ENCODE data around the gene CLDN11. TPM values are rescaled to one million over a fixed set of nuclear protein-coding genes. Genes with fewer than 3 reads are reported as not detected.

Gene CLDN11
- total and polyA plus RNA-seq, 2 of the 8 experiments (the other 6 are each of a cell fraction or from before 2014, with no cell fraction given) = 4.8 to 12.5 TPM

DNA sequence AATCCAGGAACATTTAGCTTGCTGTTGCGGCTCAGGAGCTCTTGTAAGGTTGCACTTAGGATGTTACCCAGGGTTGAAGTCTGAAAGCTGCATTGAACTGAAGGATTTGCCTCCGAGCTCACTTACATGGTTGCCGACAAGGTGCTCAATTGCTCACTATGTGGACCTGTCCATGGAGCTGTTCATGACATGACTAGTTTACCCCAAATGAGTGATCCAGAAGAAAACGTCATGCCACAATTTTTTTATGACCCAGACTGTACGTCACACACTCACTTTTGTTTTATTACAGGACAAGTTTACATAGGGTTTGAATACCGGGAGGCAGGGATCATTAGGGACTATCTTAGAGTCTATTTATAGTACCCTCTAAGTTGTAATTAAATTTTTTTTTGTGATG is 21.0 kb upstream of the CLDN11 start:
- H3K56ac ChIP-seq (replicated peaks; ENCODE audit: insufficient read length, low read depth, low read length) = no peak overlapping the region
- H4K5ac ChIP-seq (ENCODE audit: insufficient read length, low read depth, low read length) = no peak overlapping the region
- H3K4ac ChIP-seq (replicated peaks; ENCODE audit: insufficient read length, low read depth, low read length) = no peak overlapping the region
- H3K36me3 ChIP-seq (ENCODE audit: control insufficient read depth in 2 of 4, insufficient read depth in 4 of 4, low read length in 3 of 4) = peaks cover 0 to 8% (median 2%) of the 10 kb centered on the region in 4 experiments; a peak in 2 of 8 replicates
- H3K18ac ChIP-seq (ENCODE audit: extremely low read depth, low read length) = no peak overlapping the region
- H3K23me2 ChIP-seq (ENCODE audit: low read depth, low read length) = no peaks in the 10 kb centered on the region
- FAIRE-seq (no peak), DNase-seq (ENCODE audit: low read depth in 1 of 2, low spot score in 2 of 2) (no peak)
- H2BK15ac ChIP-seq (ENCODE audit: low read length) = no peak overlapping the region
- no peaks in the 10 kb centered on the region for H3K79me1 ChIP-seq (ENCODE audit: low read depth, low read length)
- H2BK12ac ChIP-seq (ENCODE audit: low read depth, low read length) = no peak overlapping the region
- no peak overlapping the region for H3K4me3 ChIP-seq (ENCODE audit: extremely low read depth in 1 of 4, insufficient read depth in 2 of 4, low read depth in 3 of 4, low read length in 4 of 4)
- H3K4me2 ChIP-seq (ENCODE audit: insufficient read depth in 1 of 2, low read depth in 2 of 2, low read length in 2 of 2) = no peak overlapping the region
- no peak overlapping the region for H2AFZ ChIP-seq (ENCODE audit: low read length)
- no peak overlapping the region for H2BK20ac ChIP-seq (ENCODE audit: low read length)
- H4K20me1 ChIP-seq (replicated peaks in 1 of 2; ENCODE audit: control insufficient read depth in 1 of 2, insufficient read depth in 2 of 2, low read length in 2 of 2) = no peaks in the 10 kb centered on the region
- H3K23ac ChIP-seq (ENCODE audit: insufficient read length) = no peak overlapping the region
- H3K27me3 ChIP-seq (replicated peaks in 1 of 4; ENCODE audit: control insufficient read depth in 3 of 4, extremely low read depth in 1 of 4, insufficient read depth in 3 of 4, low read length in 3 of 4) = no peaks in the 10 kb centered on the region
- no peak overlapping the region for H4K8ac ChIP-seq (ENCODE audit: extremely low read depth, insufficient read depth, low read length)
- no peak overlapping the region for H3K27ac ChIP-seq (ENCODE audit: low read depth, low read length)
- no peaks in the 10 kb centered on the region for H3K9me3 ChIP-seq (ENCODE audit: insufficient read depth in 2 of 2, low read depth in 1 of 2, low read length in 1 of 2)
- CTCF ChIA-PET (ENCODE audit: partially characterized antibody) = interaction anchor here (1.4 to 4.8 kb wide), 5 partner anchors 9 to 414 kb away, joined by 3 to 41 read pairs (median 12); no protein-coding TSS in a partner anchor
- no peak overlapping the region for H4K91ac ChIP-seq (replicated peaks; ENCODE audit: insufficient read length, low read length)
- H3K79me2 ChIP-seq (ENCODE audit: control insufficient read depth in 1 of 2, insufficient read depth in 2 of 2, low read length in 2 of 2) = no peaks in the 10 kb centered on the region
- H2AK5ac ChIP-seq (ENCODE audit: low read depth, low read length) = no peak overlapping the region
- H2BK5ac ChIP-seq (ENCODE audit: low read depth, low read length) = no peak overlapping the region
- H3K14ac ChIP-seq (ENCODE audit: insufficient read length) = no peak overlapping the region
- POLR2A ChIA-PET (ENCODE audit: partially characterized antibody) = interaction anchor here (0.6 to 2.4 kb wide), 9 partner anchors 9 to 625 kb away, joined by 3 to 10 read pairs (median 3); partner anchors contain the start of gene SKIL
- 93% methylated on average over 6 of the region's 6 CpGs; no CpG with 5 or more reads in 1 of the 2 experiments for WGBS, 2 experiments (ENCODE audit: extremely low coverage in 1 of 2, insufficient coverage in 1 of 2, insufficient read length in 1 of 2, insufficient replicate concordance in 2 of 2, low coverage in 1 of 2, low lambda C conversion rate in 2 of 2, missing lambda C conversion rate in 1 of 2)
- no peak overlapping the region for H3K9ac ChIP-seq (replicated peaks in 1 of 4; ENCODE audit: extremely low read depth in 1 of 4, low read depth in 3 of 4, low read length in 3 of 4)
- H2BK120ac ChIP-seq (replicated peaks; ENCODE audit: low read depth, low read length) = no peak overlapping the region
- H3K4me1 ChIP-seq (replicated peaks in 1 of 4; ENCODE audit: control insufficient read depth in 3 of 4, insufficient read depth in 4 of 4, low read length in 3 of 4) = no peaks in the 10 kb centered on the region
- no peak for TF ChIP-seq JUND (IDR thresholded peaks at IDR 0.05; ENCODE audit: low read length)
- no peak for TF ChIP-seq ZNF274 (IDR thresholded peaks at IDR 0.05; ENCODE audit: borderline replicate concordance, extremely low read depth, low read length)
- no peak for TF ChIP-seq BCL11A (IDR thresholded peaks at IDR 0.05; ENCODE audit: low read depth in 2 of 2, low read length in 2 of 2)
- TF ChIP-seq, protein P1, sequence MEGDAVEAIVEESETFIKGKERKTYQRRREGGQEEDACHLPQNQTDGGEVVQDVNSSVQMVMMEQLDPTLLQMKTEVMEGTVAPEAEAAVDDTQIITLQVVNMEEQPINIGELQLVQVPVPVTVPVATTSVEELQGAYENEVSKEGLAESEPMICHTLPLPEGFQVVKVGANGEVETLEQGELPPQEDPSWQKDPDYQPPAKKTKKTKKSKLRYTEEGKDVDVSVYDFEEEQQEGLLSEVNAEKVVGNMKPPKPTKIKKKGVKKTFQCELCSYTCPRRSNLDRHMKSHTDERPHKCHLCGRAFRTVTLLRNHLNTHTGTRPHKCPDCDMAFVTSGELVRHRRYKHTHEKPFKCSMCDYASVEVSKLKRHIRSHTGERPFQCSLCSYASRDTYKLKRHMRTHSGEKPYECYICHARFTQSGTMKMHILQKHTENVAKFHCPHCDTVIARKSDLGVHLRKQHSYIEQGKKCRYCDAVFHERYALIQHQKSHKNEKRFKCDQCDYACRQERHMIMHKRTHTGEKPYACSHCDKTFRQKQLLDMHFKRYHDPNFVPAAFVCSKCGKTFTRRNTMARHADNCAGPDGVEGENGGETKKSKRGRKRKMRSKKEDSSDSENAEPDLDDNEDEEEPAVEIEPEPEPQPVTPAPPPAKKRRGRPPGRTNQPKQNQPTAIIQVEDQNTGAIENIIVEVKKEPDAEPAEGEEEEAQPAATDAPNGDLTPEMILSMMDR (IDR thresholded peaks at IDR 0.05; ENCODE audit: control extremely low read depth in 1 of 3, insufficient read depth in 1 of 3, low read depth in 1 of 3, low read length in 3 of 3) = no peak
- TF ChIP-seq, protein P2, sequence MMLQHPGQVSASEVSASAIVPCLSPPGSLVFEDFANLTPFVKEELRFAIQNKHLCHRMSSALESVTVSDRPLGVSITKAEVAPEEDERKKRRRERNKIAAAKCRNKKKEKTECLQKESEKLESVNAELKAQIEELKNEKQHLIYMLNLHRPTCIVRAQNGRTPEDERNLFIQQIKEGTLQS (IDR thresholded peaks at IDR 0.05; ENCODE audit: insufficient read depth, low read depth, low read length) = no peak
- TF ChIP-seq KDM5A (IDR thresholded peaks at IDR 0.05; ENCODE audit: low read length) = no peak
- TF ChIP-seq, protein P3, sequence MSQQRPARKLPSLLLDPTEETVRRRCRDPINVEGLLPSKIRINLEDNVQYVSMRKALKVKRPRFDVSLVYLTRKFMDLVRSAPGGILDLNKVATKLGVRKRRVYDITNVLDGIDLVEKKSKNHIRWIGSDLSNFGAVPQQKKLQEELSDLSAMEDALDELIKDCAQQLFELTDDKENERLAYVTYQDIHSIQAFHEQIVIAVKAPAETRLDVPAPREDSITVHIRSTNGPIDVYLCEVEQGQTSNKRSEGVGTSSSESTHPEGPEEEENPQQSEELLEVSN (IDR thresholded peaks at IDR 0.05) = no peak
- no peak for TF ChIP-seq KDM1A (IDR thresholded peaks at IDR 0.05; ENCODE audit: borderline replicate concordance, low read length)
- no peak for TF ChIP-seq HDAC6 (IDR thresholded peaks at IDR 0.05; ENCODE audit: low read depth, low read length)

All from H1 (cell line).